Uterus (tissue), 4 donors: ENCODE measurements around the gene CHIC2. TPM values are rescaled to one million over a fixed set of nuclear protein-coding genes. Genes with fewer than 3 reads are reported as not detected.

Experiments used
- DNase-seq, 2 donors: peaks; one replicate each; pipeline ENCODE4 v3.0.0-alpha.2; 2019 to 2020
- H3K27ac ChIP-seq, 2 donors: fragments of 200-600 bp; sonication (generic); 1 replicate in 1 of 2; 2 replicates in 1 of 2; pipeline ENCODE4 v1.5.1; 2016 to 2018
- H3K27me3 ChIP-seq, 2 donors: fragments of 200-600 bp; sonication (generic); one replicate each; pipeline ENCODE4 v1.5.1; 2018 to 2019; ENCODE audit warnings: control low read depth in 1 of 2
- H3K36me3 ChIP-seq, 2 donors: fragments of 200-600 bp; sonication (generic); one replicate each; pipeline ENCODE4 v1.5.1; 2019; ENCODE audit warnings: control low read depth in 1 of 2
- H3K4me1 ChIP-seq, 2 donors: fragments of 200-600 bp; sonication (generic); one replicate each; pipeline ENCODE4 v1.5.1; 2018 to 2019; ENCODE audit warnings: control low read depth in 1 of 2
- H3K4me3 ChIP-seq, 2 donors: fragments of 200-600 bp; sonication (generic); 1 replicate in 1 of 2; 2 replicates in 1 of 2; pipeline ENCODE4 v1.5.1; 2018 to 2019; ENCODE audit warnings: mild to moderate bottlenecking in 1 of 2
- H3K9me3 ChIP-seq, 2 donors: fragments of 200-600 bp; sonication (generic); one replicate each; pipeline ENCODE4 v1.5.1; 2019; ENCODE audit warnings: control low read depth in 1 of 2
- POLR2A ChIP-seq, 2 donors: fragments of 450-650 bp; IDR thresholded peaks; one replicate each; pipeline ENCODE4 v1.6.1; 2016; ENCODE audit warnings: antibody characterized with exemption in 2 of 2, mild to moderate bottlenecking in 1 of 2, moderate library complexity in 1 of 2
- intact Hi-C: fragments of 100-400 bp; cut with DNase I; formaldehyde crosslinking; loops from one replicate; pipeline ENCODE4 v1.15.1; 2023; ENCODE audit warnings: low total_unique reads
- total RNA-seq, 4 donors: library from RNA; depleted of rRNA in 3 of 4; stranded (reverse); fragments of >200 nt in 3 of 4; gene quantifications; one replicate each; pipeline versions ENCODE4 v1.1.0 to v1.2.4, GENCODE V29; 2014 to 2023
- TF ChIP-seq, protein P1 (sequence below), 4 experiments: fragments of 200-600 bp in 2 of 4; fragments of 450-650 bp in 2 of 4; sonication (generic) in 2 of 4; IDR thresholded peaks; one replicate each; pipeline ENCODE4 v1.5.1; 2016 to 2019; ENCODE audit warnings: antibody characterized with exemption in 4 of 4, mild to moderate bottlenecking in 2 of 4, moderate library complexity in 1 of 4
- donor health status: DM: yes; HTN: yes; CAD: no.

CHIC2 gene
- total RNA-seq, 4 donors from 2014 or later = 26.0 to 80.2 (median 52.8) TPM

DNA sequence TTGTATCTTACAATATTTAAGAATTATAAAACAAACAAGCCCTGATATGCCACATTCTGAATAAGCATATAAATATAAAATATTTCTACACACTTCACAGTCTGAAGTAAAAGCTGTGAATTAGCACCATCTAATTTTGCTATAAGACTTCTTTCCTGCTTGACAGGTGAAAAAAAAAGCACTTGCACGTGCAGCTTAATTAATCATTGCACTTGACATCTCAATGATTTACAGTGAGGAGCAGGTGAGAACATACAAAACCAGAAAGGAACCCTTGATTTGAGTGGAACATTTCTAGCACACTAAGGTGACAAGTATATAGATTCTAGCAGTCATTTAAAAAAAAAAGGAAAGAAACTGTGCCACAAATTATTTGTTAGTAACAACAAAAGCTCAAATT lies 47.9 kb downstream of the CHIC2 start:
- Histone ChIP-seq H3K9me3 (no peaks in the 10 kb centered on the region), H3K27me3 (no peaks in the 10 kb centered on the region), H3K27ac (no peak overlapping the region), H3K4me3 (no peak overlapping the region), H3K4me1 (no peaks in the 10 kb centered on the region), H3K36me3 (no peaks in the 10 kb centered on the region)
- intact Hi-C loops = no loop called here
- TF ChIP-seq, protein P1, sequence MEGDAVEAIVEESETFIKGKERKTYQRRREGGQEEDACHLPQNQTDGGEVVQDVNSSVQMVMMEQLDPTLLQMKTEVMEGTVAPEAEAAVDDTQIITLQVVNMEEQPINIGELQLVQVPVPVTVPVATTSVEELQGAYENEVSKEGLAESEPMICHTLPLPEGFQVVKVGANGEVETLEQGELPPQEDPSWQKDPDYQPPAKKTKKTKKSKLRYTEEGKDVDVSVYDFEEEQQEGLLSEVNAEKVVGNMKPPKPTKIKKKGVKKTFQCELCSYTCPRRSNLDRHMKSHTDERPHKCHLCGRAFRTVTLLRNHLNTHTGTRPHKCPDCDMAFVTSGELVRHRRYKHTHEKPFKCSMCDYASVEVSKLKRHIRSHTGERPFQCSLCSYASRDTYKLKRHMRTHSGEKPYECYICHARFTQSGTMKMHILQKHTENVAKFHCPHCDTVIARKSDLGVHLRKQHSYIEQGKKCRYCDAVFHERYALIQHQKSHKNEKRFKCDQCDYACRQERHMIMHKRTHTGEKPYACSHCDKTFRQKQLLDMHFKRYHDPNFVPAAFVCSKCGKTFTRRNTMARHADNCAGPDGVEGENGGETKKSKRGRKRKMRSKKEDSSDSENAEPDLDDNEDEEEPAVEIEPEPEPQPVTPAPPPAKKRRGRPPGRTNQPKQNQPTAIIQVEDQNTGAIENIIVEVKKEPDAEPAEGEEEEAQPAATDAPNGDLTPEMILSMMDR (IDR thresholded peaks at IDR 0.05) = no peak
- no peak for TF ChIP-seq POLR2A (IDR thresholded peaks at IDR 0.05)
- no peak for DNase-seq

GRCh38 chr4:54015423-54016030 lies 48.9 kb downstream of the CHIC2 start:
- Histone ChIP-seq H3K4me1 (no peaks in the 10 kb centered on the region), H3K27ac (no peak overlapping the region), H3K36me3 (no peaks in the 10 kb centered on the region), H3K9me3 (no peaks in the 10 kb centered on the region), H3K27me3 (no peaks in the 10 kb centered on the region), H3K4me3 (no peak overlapping the region)
- intact Hi-C loops = no loop called here
- TF ChIP-seq, protein P1 (IDR thresholded peaks at IDR 0.05) = no peak
- TF ChIP-seq POLR2A (IDR thresholded peaks at IDR 0.05) = no peak
- no peak for DNase-seq

DNA sequence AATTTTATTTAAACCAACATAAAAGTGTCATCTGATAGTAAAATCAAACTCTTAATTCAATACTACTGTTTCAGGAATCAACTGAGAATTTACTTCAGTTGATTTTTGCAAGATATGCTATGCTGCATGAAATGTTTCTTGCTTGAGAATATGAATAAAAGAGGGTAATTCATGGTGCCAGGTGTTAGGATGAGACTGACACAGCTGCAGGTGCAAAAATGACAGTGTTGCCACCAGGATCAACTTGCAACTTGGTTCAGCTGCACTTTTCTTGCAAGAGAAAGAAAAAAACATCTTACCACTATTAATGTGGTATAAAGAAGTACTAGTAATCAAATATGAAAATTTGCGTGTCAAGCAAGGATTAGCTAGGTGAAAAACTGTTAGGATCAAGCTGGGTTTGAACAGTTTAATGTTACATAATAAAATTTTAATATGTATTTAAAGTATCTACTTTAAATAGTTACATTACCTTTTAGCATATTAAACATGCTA lies 49.7 kb downstream of the CHIC2 start:
- H3K9me3 ChIP-seq = no peaks in the 10 kb centered on the region
- no peak for DNase-seq
- no peaks in the 10 kb centered on the region for H3K4me1 ChIP-seq
- no peak overlapping the region for H3K4me3 ChIP-seq
- TF ChIP-seq, protein P1 (IDR thresholded peaks at IDR 0.05) = no peak
- TF ChIP-seq POLR2A (IDR thresholded peaks at IDR 0.05) = no peak
- intact Hi-C loops = no loop called here
- no peak overlapping the region for H3K27ac ChIP-seq
- H3K36me3 ChIP-seq = no peaks in the 10 kb centered on the region
- H3K27me3 ChIP-seq = no peaks in the 10 kb centered on the region

DNA sequence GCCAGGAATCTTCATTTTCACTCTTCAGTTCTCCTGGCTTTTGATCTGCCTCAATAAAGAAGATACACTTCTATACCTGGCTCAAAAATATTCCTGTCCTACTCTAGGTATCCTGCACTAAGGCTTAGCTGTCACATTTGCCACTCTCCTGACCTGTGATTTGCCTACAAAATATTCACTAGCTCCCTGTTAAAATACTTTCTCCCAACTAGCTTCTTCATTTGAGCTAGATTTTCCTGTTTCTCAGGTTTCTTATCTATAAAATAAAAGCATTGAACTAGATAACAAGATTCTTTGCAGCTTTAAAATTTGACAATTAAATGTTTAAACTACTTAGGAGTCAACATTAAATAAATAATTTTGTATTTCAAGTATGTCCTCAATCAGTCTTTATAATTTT lies 53.2 kb downstream of the CHIC2 start:
- Histone ChIP-seq H3K27me3 (no peaks in the 10 kb centered on the region), H3K27ac (no peak overlapping the region), H3K9me3 (no peaks in the 10 kb centered on the region), H3K36me3 (no peaks in the 10 kb centered on the region), H3K4me3 (no peak overlapping the region), H3K4me1 (no peaks in the 10 kb centered on the region)
- DNase-seq = no peak
- intact Hi-C loops = no loop called here
- no peak for TF ChIP-seq POLR2A (IDR thresholded peaks at IDR 0.05)
- TF ChIP-seq, protein P1 (IDR thresholded peaks at IDR 0.05) = no peak

GRCh38 chr4:54006755-54007154 lies 57.6 kb downstream of the CHIC2 start:
- TF ChIP-seq POLR2A (IDR thresholded peaks at IDR 0.05) = no peak
- TF ChIP-seq, protein P1 (IDR thresholded peaks at IDR 0.05) = no peak
- Histone ChIP-seq H3K9me3 (no peaks in the 10 kb centered on the region), H3K4me1 (no peaks in the 10 kb centered on the region), H3K27ac (no peak overlapping the region), H3K4me3 (no peak overlapping the region), H3K36me3 (no peaks in the 10 kb centered on the region), H3K27me3 (no peaks in the 10 kb centered on the region)
- intact Hi-C loops = no loop called here
- DNase-seq = no peak
